Posterior cingulate gyrus (tissue), 11 donors: ENCODE measurements around the gene WDHD1.
"Not testable (repeated sequence)": the region's sequence is repeated elsewhere in the genome, so short reads cannot be mapped to it uniquely, and the experiment has no call there.

Experiments used
- DNase-seq, 10 donors: peaks; one replicate each; pipeline versions ENCODE4 v3.0.0 to v3.0.0-alpha.2; 2020 to 2021; ENCODE audit warnings: mixed read lengths in 3 of 10
- intact Hi-C: fragments of 100-400 bp; cut with DNase I; formaldehyde crosslinking; loops from one replicate; pipeline ENCODE4 v1.15.1; 2023

The WDHD1 gene, protein sequence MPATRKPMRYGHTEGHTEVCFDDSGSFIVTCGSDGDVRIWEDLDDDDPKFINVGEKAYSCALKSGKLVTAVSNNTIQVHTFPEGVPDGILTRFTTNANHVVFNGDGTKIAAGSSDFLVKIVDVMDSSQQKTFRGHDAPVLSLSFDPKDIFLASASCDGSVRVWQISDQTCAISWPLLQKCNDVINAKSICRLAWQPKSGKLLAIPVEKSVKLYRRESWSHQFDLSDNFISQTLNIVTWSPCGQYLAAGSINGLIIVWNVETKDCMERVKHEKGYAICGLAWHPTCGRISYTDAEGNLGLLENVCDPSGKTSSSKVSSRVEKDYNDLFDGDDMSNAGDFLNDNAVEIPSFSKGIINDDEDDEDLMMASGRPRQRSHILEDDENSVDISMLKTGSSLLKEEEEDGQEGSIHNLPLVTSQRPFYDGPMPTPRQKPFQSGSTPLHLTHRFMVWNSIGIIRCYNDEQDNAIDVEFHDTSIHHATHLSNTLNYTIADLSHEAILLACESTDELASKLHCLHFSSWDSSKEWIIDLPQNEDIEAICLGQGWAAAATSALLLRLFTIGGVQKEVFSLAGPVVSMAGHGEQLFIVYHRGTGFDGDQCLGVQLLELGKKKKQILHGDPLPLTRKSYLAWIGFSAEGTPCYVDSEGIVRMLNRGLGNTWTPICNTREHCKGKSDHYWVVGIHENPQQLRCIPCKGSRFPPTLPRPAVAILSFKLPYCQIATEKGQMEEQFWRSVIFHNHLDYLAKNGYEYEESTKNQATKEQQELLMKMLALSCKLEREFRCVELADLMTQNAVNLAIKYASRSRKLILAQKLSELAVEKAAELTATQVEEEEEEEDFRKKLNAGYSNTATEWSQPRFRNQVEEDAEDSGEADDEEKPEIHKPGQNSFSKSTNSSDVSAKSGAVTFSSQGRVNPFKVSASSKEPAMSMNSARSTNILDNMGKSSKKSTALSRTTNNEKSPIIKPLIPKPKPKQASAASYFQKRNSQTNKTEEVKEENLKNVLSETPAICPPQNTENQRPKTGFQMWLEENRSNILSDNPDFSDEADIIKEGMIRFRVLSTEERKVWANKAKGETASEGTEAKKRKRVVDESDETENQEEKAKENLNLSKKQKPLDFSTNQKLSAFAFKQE

DNA sequence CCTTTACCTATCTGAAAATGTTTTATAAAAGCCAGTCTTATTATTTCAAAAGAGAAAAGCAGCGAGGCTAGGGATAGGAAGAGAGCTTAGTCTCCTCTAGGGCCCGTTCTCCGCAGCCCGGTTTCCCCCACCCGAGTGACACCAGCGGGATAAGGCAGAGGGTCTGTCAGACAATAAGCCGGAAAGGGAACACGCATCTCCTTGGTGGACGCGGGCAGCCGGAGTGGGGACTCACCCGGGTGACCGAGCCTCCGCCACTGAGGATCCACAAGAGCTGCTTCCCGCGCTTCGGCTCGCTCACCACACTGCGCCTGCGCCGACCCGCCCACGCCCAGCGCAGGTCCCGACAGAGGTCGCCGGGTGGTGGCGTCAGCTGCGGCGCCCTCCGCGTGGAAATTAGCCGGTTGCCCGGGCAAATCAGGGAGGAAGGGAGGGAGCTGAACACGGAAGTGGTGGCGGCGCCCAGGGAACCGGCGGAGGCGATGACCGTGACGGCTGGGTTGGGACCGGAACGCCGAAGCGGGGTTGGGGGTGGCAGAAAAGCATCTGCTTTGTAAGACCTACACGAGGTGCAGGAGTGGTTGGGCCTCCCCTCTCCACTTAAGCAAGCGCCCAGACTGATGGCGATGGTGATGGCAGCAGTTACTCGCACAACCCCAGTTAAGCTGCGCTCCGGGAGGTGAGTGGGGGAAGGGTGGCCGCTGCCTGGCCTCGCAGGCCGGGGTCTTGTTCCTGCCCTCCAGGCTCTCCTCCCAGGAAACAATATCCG lies at the start of gene WDHD1, which contains the start of gene SOCS4:
WDHD1 (minus strand) TSS at position 307 of the 769 bp plus-strand sequence. CDS start 312 bp downstream, outside the sequence.
SOCS4 (plus strand) TSS at position 444 of the 769 bp plus-strand sequence. CDS start 15,806 bp downstream, outside the sequence.
- intact Hi-C loops, result loop anchor here (1.0 kb wide), 1 partner anchor 24 kb away; the partner anchor contains the start of gene MAPK1IP1L

GRCh38 chr14:55075628-55076175 lies 48.8 kb upstream of the WDHD1 start:
- intact Hi-C loops, result no loop called here
- no peak for DNase-seq

More for the DNA sequence above, at the start of gene WDHD1, which contains the start of gene SOCS4:
- peak; percentile 92 to 99 (median 94) for DNase-seq

GRCh38 chr14:55074662-55075061 lies 47.8 kb upstream of the WDHD1 start:
- intact Hi-C loops, result no loop called here
- DNase-seq, result no peak

- DNase-seq, result no peak
- intact Hi-C loops, result no loop called here
Observed at GRCh38 chr14:55073856-55074255, 47.0 kb upstream of the WDHD1 start.

GRCh38 chr14:55071870-55072640 lies 45.2 kb upstream of the WDHD1 start:
- intact Hi-C loops, result no loop called here
- peak in 7 of 10 donors; percentile 37 to 89 (median 47) for DNase-seq

DNA sequence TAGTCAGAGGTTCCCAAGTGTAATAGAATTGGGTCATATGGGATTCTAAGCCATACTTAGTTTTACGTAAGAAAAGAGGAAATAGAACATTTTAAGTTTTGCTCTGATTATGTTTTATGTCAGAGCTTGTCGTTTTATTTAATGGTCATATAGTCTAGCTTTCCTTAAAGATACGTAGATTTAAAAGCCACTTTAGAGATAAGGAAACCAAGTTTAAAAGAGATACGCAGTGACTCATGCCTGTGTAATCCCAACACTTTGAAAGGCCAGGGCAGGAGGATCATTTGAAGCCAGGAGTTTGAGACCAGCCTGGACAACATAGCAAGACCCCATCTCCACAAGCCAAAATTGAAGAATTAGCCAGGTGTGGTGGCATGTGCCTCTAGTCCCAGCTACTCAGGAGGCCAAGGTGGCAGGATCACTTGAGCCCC lies 44.1 kb upstream of the WDHD1 start:
- intact Hi-C loops, result no loop called here
- no peak for DNase-seq

DNA sequence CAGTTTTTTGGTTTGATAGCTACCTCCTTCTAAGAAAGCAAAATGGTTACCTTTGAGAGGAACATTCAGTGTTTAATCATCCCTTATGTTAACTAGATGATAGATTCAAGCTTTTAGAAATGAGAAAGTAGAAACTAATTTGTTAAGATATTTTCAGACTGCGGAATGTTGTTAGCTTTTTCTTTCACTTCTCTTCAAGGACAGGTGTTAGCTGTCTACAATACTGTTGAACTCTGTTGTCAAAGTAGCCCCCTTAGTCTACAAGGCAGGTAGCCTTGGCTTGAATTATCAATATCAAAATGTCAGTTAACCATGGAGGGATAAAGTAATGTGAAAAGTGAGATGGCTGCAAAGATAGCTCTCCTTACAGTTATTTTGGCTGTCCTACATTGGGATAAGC lies 39.3 kb upstream of the WDHD1 start:
- no peak for DNase-seq
- intact Hi-C loops, result no loop called here

DNA sequence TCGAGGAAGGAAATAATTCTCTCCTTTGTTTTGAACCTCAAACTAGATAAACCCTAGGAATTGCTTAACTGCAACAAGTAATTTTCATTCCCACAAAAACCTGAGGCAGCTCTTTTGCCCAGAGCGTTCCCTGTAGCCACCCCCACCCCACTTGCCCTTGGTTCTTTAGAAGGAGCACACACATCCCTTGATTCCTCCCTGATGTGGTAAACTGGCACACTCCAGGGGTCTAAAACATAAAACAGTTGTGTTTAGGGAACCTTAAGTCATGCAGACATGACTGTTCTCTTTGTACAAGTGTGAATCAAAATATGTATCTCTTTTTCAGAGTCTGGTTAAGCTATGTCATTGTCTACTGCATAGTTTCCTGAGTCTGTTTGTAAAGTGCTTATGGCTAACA lies 38.5 kb upstream of the WDHD1 start:
- intact Hi-C loops, result no loop called here
- DNase-seq, result no peak

DNA sequence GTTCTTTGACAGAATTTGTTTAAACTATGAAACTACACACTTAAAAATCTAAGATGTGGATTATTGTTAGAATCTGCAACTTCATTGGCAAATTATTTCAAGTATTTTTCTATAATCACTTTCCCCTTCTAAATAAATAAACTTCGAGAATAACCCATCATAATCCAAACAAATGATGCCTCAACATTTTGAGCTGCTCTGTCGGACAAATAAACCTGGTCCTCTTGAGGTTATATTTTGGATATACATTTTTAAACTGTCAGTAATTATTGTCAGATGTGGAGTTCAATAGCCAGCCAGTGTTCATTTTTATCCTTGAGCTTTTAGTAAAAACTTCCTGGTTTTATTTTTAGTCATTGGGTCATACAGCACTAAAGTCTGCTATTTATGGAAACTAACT lies 38.0 kb upstream of the WDHD1 start:
- intact Hi-C loops, DNase-seq: not testable (repeated sequence)

DNA sequence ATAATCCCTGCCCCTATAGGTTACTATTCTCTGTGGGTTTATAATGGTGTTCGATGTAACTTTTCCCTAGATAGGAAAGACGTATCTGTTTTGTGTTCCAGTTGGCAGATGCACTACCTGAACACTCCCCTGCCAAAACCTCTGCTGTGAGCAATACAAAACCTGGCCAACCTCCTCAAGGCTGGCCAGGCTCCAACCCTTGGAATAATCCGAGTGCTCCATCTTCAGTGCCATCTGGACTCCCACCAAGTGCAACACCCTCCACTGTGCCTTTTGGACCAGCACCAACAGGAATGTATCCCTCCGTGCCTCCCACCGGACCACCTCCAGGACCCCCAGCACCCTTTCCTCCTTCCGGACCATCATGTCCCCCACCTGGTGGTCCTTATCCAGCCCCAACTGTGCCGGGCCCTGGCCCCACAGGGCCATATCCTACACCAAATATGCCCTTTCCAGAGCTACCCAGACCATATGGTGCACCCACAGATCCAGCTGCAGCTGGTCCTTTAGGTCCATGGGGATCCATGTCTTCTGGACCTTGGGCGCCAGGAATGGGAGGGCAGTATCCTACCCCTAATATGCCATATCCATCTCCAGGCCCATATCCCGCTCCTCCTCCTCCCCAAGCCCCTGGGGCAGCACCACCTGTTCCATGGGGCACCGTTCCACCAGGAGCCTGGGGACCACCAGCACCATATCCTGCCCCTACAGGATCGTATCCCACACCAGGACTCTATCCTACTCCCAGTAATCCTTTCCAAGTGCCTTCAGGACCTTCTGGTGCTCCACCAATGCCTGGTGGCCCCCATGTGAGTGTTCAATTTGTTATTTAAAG lies 35.8 kb upstream of the WDHD1 start:
- no peak for DNase-seq
- intact Hi-C loops, result no loop called here

DNA sequence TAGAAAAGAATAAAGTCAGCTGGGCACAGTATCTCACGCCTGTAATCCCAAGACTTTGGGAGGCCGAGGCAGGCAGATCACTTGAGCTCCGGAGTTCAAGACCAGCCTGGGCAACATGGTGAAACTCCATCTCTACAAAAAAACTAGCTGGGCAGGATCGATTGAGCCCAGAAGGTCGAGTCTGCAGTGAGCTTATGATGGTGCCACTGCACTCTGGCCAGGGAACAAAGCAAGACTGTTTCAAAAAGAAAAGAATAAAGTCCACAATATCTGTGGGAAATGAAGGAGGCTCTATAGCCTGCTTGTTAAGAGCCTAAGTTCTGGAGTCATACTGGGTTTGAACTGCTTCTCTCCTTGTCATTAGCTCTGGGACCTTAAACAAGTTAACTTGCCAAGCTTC lies 32.4 kb upstream of the WDHD1 start:
- intact Hi-C loops, result loop anchor here (10.0 kb wide), 1 partner anchor 525 kb away; the partner anchor contains the start of gene KTN1
- DNase-seq, result no peak

DNA sequence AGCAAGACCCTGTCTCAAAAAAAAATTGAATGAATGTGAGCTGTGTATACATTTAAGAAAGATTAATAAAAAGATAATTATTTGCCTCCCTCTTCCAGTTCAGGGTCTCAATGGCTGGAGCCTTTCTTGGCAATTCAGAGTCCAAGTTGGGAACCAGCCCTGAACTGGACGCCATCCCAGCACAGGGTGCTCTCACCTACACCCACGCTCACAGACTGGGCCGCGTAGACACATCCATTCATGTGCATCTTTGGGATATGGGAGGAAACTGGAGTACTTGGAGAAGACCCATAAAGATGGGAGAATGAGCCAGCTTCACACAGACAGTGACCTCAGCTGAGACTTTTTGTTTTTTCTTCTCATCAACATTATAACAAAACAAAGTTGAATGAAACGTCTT lies 31.0 kb upstream of the WDHD1 start:
- no peak for DNase-seq
- intact Hi-C loops, result loop anchor here (10.0 kb wide), 1 partner anchor 527 kb away; the partner anchor contains the start of gene KTN1

DNA sequence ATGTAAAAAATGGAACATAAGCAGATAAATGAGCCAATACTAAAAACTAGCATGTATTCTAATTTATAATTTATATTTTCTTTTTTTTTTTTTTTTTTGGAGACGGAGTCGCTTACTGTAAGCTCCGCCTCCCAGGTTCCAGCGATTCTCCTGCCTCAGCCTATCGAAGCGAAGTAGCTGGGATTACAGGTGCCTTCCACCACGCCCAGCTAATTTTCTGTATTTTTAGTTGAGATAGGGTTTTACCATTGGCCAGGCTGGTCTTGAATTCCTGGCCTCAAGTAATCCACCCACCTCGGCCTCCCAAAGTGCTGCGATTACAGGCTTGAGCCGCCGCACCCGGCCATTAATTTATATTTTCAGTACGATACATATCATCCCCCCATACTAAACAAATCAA lies 27.2 kb upstream of the WDHD1 start:
- DNase-seq, result no peak
- intact Hi-C loops, result loop anchor here (10.0 kb wide), 1 partner anchor 531 kb away; the partner anchor contains the start of gene KTN1

DNA sequence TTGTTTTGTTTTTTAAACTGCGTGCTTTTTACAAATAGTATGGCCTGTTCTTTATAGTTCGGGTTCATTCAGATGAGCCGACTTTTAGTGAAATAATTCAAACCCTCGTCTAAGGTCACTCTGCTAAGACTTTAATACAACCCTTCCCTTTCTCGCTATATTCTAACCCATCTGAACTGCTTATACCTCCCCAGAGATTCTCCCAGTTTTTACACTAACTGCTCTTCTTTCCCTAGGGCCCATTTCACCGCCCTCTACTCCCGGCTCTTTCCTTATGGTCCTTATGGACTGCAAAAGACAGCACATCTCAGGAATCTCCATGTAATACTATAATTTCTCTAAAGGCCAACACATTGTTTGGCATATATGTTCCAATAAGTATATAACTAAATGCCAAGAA lies 26.6 kb upstream of the WDHD1 start:
- intact Hi-C loops, result loop anchor here (10.0 kb wide), 1 partner anchor 531 kb away; the partner anchor contains the start of gene KTN1

GRCh38 chr14:55053018-55053417 lies 26.1 kb upstream of the WDHD1 start:
- no peak for DNase-seq
- intact Hi-C loops, result loop anchor here (10.0 kb wide), 1 partner anchor 532 kb away; the partner anchor contains the start of gene KTN1

More for the DNA sequence above, 26.6 kb upstream of the WDHD1 start:
- DNase-seq, result no peak

DNA sequence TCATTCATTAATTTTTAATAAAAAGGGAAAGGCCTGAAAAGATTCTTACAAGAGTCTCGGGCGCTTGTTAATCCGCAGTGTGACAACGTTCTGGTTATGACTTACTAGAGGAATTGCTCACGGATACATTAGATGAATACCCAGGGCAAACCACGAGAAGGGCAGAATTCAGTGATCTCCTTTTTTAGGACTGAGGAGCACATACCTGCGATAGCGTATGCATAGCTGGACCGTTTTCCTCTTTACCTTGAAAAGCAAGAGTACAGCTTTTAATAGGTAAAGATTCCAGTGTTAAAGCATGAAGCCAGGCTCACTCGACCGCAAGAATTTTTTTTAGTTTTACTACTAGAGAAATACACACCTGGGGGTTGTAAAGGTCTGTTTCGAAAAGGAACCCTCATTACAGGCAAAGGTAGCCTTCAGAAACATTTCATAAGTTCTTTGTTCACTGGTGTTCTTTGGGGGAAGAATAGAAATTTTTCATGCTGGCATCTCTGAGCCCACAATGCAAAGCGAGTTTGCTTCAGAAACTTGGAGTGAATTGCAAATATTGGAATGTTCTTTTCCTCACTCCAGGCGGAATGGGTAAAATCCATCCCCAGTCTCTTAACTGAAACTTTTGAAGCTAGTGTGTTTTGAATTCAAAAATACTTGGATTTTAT lies 25.5 kb upstream of the WDHD1 start:
- intact Hi-C loops, result loop anchor here (10.0 kb wide), 1 partner anchor 532 kb away; the partner anchor contains the start of gene KTN1
- DNase-seq, result no peak
